NCI-H2107 (cell line): ENCODE measurements around the gene TRIM5.
"Not testable (repeated sequence)": the region's sequence is repeated elsewhere in the genome, so short reads cannot be mapped to it uniquely, and the experiment has no call there.

Experiments used
- DNase-seq: peaks from one replicate; lab custom pipeline; 2025; lab: John Stamatoyannopoulos, UW

The TRIM5 gene

GRCh38 chr11:5688482-5688881, 3.6 kb upstream of the TRIM5 start:
- DNase-seq, result no peak

GRCh38 chr11:5686426-5686825, 1.6 kb upstream of the TRIM5 start:
- no peak for DNase-seq

- no peak for DNase-seq
Measured at GRCh38 chr11:5684036-5684645, 733 bp downstream of the TRIM5 start.

GRCh38 chr11:5683620-5684019, 1.3 kb downstream of the TRIM5 start:
- DNase-seq, result not testable (repeated sequence)

GRCh38 chr11:5682890-5683441, 1.9 kb downstream of the TRIM5 start:
- not testable (repeated sequence) for DNase-seq

GRCh38 chr11:5679811-5680210, 5.1 kb downstream of the TRIM5 start:
- no peak for DNase-seq

GRCh38 chr11:5674391-5674790, 10.5 kb downstream of the TRIM5 start:
- no peak for DNase-seq

GRCh38 chr11:5671831-5672230, 13.0 kb downstream of the TRIM5 start:
- no peak for DNase-seq

- no peak for DNase-seq
Measured at GRCh38 chr11:5666402-5666793, 18.5 kb downstream of the TRIM5 start.

GRCh38 chr11:5665746-5666401, 19.0 kb downstream of the TRIM5 start:
- no peak for DNase-seq

GRCh38 chr11:5665051-5665570, 19.8 kb downstream of the TRIM5 start:
- no peak for DNase-seq

GRCh38 chr11:5663511-5663910, 21.4 kb downstream of the TRIM5 start:
- no peak for DNase-seq

GRCh38 chr11:5658318-5658717, 26.6 kb downstream of the TRIM5 start:
- no peak for DNase-seq

- not testable (repeated sequence) for DNase-seq
Measured at GRCh38 chr11:5656956-5657355, 27.9 kb downstream of the TRIM5 start.

- DNase-seq, result no peak
Measured at GRCh38 chr11:5655474-5655873, 29.4 kb downstream of the TRIM5 start.

GRCh38 chr11:5646139-5646538, 38.7 kb downstream of the TRIM5 start:
- no peak for DNase-seq

GRCh38 chr11:5643585-5643984, 41.3 kb downstream of the TRIM5 start:
- DNase-seq, result no peak

GRCh38 chr11:5639953-5640352, 44.9 kb downstream of the TRIM5 start:
- DNase-seq, result no peak

- DNase-seq, result no peak
Measured at GRCh38 chr11:5631969-5632635, 52.8 kb downstream of the TRIM5 start.

- no peak for DNase-seq
Measured at GRCh38 chr11:5631417-5631816, 53.5 kb downstream of the TRIM5 start.

- DNase-seq, result no peak
Measured at GRCh38 chr11:5626196-5626595, 58.7 kb downstream of the TRIM5 start.

- no peak for DNase-seq
Measured at GRCh38 chr11:5625281-5625680, 59.6 kb downstream of the TRIM5 start.
